ENCODE results near the gene PXMP2. TPM values are rescaled to one million over a fixed set of nuclear protein-coding genes. Genes with fewer than 3 reads are reported as not detected.

Gene PXMP2
- total and polyA plus RNA-seq, 12 donors: 17.7 to 75.6 (median 46.7) TPM

DNA sequence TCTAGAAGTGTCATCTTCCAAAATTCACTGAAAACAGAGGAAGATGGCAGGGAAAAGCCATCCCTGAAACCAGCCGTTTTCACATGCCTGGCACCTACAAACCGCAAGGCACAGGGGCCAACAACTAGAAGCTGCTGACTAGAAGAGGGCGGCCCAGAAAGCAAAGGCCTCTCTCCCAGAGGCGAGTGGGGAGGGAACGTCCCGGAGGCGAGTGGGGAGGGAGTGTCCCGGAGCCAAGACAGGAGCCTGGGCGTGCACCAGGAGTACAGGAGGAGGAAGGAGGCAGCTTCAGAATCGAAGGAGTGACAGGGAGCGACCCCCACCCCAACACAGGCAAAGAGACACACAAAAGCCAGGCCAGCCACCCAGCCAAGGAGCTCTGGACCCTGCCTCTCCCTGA is 53.3 kb downstream of the PXMP2 start:
- H3K27ac ChIP-seq: peak overlapping the region in 9 of 10 donors; percentile 32 to 84 (median 80)
- intact Hi-C loops (cut with DNase I): no loop called here

DNA sequence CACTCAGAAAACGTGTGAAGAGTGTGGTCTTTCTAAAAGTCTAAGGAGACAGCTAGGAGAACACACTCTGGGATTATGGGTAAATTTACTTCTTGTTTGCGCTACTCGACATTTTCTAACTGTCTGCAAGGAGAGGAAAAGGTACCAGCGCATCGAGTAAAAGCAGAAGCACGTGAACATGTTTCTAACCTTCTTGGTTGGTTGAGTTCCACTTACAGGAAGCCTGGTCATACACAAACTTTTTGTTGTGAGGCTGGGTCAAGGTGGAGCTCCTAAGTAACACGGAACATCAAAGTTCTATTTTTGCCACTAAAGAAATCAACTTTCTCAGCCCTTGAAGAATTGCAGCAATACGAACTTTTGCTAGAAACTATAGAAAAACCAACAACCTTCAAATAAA is 54.2 kb downstream of the PXMP2 start:
- no peaks in the 10 kb centered on the region for H3K27me3 ChIP-seq
- no peak for ATAC-seq
- H3K9me3 ChIP-seq: no peaks in the 10 kb centered on the region
- no peak for DNase-seq
- WGBS, 2 donors: 86 to 90% methylated on average over 8 of the region's 8 CpGs
- H3K4me3 ChIP-seq: no peak overlapping the region
- peaks cover 0 to 27% (median 14%) of the 10 kb centered on the region in 9 donors for H3K4me1 ChIP-seq
- peaks cover 0 to 100% (median 56%) of the 10 kb centered on the region in 9 donors for H3K36me3 ChIP-seq
- intact Hi-C loops (cut with DNase I): no loop called here
- TF ChIP-seq, protein P1, sequence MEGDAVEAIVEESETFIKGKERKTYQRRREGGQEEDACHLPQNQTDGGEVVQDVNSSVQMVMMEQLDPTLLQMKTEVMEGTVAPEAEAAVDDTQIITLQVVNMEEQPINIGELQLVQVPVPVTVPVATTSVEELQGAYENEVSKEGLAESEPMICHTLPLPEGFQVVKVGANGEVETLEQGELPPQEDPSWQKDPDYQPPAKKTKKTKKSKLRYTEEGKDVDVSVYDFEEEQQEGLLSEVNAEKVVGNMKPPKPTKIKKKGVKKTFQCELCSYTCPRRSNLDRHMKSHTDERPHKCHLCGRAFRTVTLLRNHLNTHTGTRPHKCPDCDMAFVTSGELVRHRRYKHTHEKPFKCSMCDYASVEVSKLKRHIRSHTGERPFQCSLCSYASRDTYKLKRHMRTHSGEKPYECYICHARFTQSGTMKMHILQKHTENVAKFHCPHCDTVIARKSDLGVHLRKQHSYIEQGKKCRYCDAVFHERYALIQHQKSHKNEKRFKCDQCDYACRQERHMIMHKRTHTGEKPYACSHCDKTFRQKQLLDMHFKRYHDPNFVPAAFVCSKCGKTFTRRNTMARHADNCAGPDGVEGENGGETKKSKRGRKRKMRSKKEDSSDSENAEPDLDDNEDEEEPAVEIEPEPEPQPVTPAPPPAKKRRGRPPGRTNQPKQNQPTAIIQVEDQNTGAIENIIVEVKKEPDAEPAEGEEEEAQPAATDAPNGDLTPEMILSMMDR (IDR thresholded peaks at IDR 0.05): no peak
- H3K27ac ChIP-seq: peak overlapping the region in 4 of 10 donors; percentile 80 to 84 (median 82)

More for the DNA sequence above, 53.3 kb downstream of the PXMP2 start:
- WGBS, 2 donors: 33 to 61% methylated on average over 11 of the region's 11 CpGs
- peak in 1 of 2 donors; percentile 26 for DNase-seq
- TF ChIP-seq, protein P1 (IDR thresholded peaks at IDR 0.05): no peak
- H3K4me3 ChIP-seq: no peak overlapping the region
- ATAC-seq: peak; percentile 53 to 86 (median 68)
- H3K9me3 ChIP-seq: no peaks in the 10 kb centered on the region
- H3K36me3 ChIP-seq: peaks cover 0 to 100% (median 55%) of the 10 kb centered on the region in 9 donors
- peaks cover 0 to 27% (median 14%) of the 10 kb centered on the region in 9 donors for H3K4me1 ChIP-seq
- H3K27me3 ChIP-seq: no peaks in the 10 kb centered on the region

DNA sequence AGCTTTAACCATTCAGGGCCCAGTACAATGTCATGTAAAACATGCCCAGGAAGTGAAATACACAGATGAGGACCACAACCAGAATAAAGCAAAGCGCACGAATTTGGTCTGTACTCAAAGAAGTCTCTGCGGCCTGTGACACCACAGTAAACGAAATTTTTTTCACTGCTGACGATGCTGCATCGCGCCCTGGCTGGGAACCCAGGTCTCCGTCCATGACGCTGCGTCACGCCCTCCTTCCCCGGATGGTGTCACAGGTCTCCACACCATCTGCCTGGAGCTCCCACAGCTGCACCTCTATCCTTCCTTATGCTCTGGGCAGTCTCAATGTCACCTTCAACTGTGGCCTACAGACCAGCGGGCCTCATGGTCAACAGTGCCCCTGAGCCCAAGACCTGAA is 56.4 kb downstream of the PXMP2 start:
- TF ChIP-seq, protein P1 (IDR thresholded peaks at IDR 0.05): no peak

DNA sequence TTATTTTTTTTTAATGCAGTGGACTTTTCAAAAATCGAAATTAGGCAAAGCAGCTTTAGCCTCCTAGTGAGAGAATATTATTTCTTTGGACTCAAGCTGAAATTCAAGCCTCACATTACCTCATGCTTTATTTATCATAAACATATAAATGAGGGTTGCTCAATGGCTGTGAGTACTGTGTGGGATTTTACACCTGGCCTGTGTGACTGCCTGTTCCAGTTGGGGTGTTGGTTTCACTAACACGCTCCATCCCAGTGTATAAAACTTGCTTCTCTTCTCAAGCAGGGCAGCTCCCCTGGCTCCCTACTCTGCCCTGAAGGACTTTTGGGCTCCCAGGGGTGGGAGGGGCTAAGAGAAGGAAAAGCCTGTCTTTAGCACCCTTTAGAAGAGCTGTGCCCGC is 59.2 kb downstream of the PXMP2 start:
- H3K27me3 ChIP-seq: no peaks in the 10 kb centered on the region
- ATAC-seq (no peak), DNase-seq (no peak)
- H3K27ac ChIP-seq: no peak overlapping the region
- intact Hi-C loops (cut with DNase I): no loop called here
- peaks cover 0 to 3% (median 0%) of the 10 kb centered on the region in 9 donors for H3K4me1 ChIP-seq
- no peak overlapping the region for H3K4me3 ChIP-seq
- 94 to 97% methylated on average over 3 of the region's 3 CpGs for WGBS, 2 donors
- H3K36me3 ChIP-seq: peaks cover 0 to 100% (median 72%) of the 10 kb centered on the region in 9 donors
- TF ChIP-seq, protein P1 (IDR thresholded peaks at IDR 0.05): no peak
- no peaks in the 10 kb centered on the region for H3K9me3 ChIP-seq

More for the DNA sequence above, 56.4 kb downstream of the PXMP2 start:
- 83 to 88% methylated on average over 13 of the region's 13 CpGs for WGBS, 2 donors
- peaks cover 0 to 100% (median 70%) of the 10 kb centered on the region in 9 donors for H3K36me3 ChIP-seq
- no peak for DNase-seq
- H3K4me1 ChIP-seq: peaks cover 0 to 27% (median 14%) of the 10 kb centered on the region in 9 donors
- no peak overlapping the region for H3K27ac ChIP-seq
- no peaks in the 10 kb centered on the region for H3K27me3 ChIP-seq
- intact Hi-C loops (cut with DNase I): no loop called here
- no peak overlapping the region for H3K4me3 ChIP-seq
- no peaks in the 10 kb centered on the region for H3K9me3 ChIP-seq
- ATAC-seq: no peak
